ENCODE data around the gene NDEL1.

The NDEL1 gene

DNA sequence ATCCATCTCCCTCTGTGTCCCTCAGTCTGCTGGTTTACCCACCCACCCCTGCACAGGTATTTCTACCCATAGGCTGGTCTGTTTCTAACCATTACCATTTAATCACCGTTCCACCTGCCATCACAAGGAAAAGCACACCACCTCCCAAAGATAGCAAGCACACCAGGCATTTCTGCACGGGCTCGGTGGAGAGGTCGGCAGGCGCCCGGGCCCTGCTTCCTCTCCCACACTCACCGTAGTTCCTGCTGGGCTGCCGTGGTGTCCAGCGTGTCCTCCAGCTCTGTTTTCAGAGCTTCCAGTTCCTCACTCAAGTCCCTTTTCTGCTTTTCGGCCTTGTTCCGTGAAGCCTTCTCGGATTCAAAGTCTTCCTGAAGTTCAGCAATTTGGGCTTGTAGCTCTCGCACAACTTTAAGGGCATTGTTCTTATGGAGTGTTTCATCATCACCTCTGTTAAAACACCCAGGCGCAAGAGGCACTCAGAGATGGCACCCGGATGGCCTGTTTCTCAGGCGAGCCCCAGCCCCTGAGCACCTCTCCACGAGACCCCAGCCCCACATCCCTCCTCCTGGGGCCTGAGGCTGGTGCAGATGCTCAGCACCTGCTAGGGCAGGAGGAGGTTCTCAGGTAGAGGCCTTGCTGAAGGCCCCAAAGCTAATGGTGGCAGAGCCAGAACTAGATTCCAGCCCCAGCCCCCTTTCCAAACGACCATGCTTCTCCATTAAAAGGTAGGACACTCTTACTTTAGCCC is 69.0 kb downstream of the NDEL1 start:
- DNase-seq (ENCODE audit: low read depth) = no peak

- DNase-seq (ENCODE audit: low read depth) = no peak
Observed at GRCh38 chr17:8506145-8506544, 70.5 kb downstream of the NDEL1 start.

DNA sequence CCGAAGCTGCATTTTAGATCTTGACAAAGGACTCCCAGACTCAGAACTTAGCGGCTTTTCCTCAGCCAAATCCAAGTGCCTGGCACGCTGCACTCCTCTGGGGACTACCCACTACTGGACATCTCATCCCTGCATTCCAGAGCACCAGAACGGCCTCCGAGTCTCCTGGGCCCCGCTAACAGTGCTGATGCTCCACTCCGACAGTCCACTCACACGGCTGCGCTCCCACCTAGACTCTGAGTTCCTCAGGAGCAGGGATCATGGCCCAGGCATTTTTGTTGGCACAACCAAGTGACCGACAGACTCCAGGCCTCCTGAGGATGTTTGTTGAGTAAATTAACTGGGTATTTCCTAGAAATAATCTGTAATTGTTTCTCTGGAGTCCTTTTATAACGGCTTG is 79.1 kb downstream of the NDEL1 start:
- no peak for DNase-seq (ENCODE audit: low read depth)
